Trophoblast cell (in vitro differentiated cells and primary cell): Measurements from ENCODE around the gene COL4A2.

ENCODE experiments used
- DNase-seq, 2 donors: peaks; one replicate each; pipeline ENCODE4 v3.0.0-alpha.2; 2016
- H2AFZ ChIP-seq: 2 replicates; pipeline ENCODE4 v1.6.1; 2013; ENCODE audit warnings: low read length, moderate library complexity, mild to moderate bottlenecking; ENCODE audit not compliant: insufficient read depth, poor library complexity
- H2AK5ac ChIP-seq: 2 replicates; pipeline ENCODE4 v1.6.1; 2013; ENCODE audit warnings: mild to moderate bottlenecking, low read length
- H2BK120ac ChIP-seq: 2 replicates; pipeline ENCODE4 v1.6.1; 2013; ENCODE audit warnings: low read length, mild to moderate bottlenecking, moderate library complexity; ENCODE audit not compliant: insufficient read depth, poor library complexity
- H2BK12ac ChIP-seq: 2 replicates; pipeline ENCODE4 v1.6.1; 2013; ENCODE audit warnings: mild to moderate bottlenecking, low read length, moderate library complexity
- H2BK5ac ChIP-seq: 2 replicates; pipeline ENCODE4 v1.6.1; 2013; ENCODE audit warnings: low read length, low read depth, moderate library complexity, mild to moderate bottlenecking; ENCODE audit not compliant: poor library complexity
- H3K14ac ChIP-seq: 2 replicates; pipeline ENCODE4 v1.6.1; 2013; ENCODE audit warnings: mild to moderate bottlenecking, low read length
- H3K18ac ChIP-seq: 2 replicates; pipeline ENCODE4 v1.6.1; 2013; ENCODE audit warnings: mild to moderate bottlenecking, low read length
- H3K23ac ChIP-seq: 2 replicates; pipeline ENCODE4 v1.6.1; 2013; ENCODE audit warnings: low read length
- H3K27ac ChIP-seq: 2 replicates; pipeline ENCODE4 v1.5.1; 2013; ENCODE audit warnings: low read depth, mild to moderate bottlenecking, inconsistent platforms, low read length, moderate library complexity
- H3K27me3 ChIP-seq: 2 replicates; pipeline ENCODE4 v1.6.1; 2013; ENCODE audit warnings: inconsistent platforms, mild to moderate bottlenecking, low read length, moderate library complexity; ENCODE audit not compliant: insufficient read depth
- H3K36me3 ChIP-seq, 2 experiments: 1 replicate in 1 of 2; 2 replicates in 1 of 2; pipeline ENCODE4 v1.6.1; 2013; ENCODE audit warnings: low read length in 2 of 2, mild to moderate bottlenecking in 2 of 2, moderate library complexity in 1 of 2; ENCODE audit not compliant: insufficient read depth in 2 of 2, control insufficient read depth in 1 of 2
- H3K4ac ChIP-seq: 2 replicates; pipeline ENCODE4 v1.6.1; 2013; ENCODE audit warnings: low read depth, mild to moderate bottlenecking, low read length, moderate library complexity
- H3K4me1 ChIP-seq, 2 experiments: 1 replicate in 1 of 2; 2 replicates in 1 of 2; pipeline ENCODE4 v1.6.1; 2013; ENCODE audit warnings: low read length in 2 of 2, mild to moderate bottlenecking in 2 of 2, moderate library complexity in 1 of 2; ENCODE audit not compliant: insufficient read depth in 2 of 2, control insufficient read depth in 1 of 2
- H3K4me2 ChIP-seq: 2 replicates; pipeline ENCODE4 v1.6.1; 2013; ENCODE audit warnings: inconsistent platforms, mild to moderate bottlenecking, low read length, moderate library complexity
- H3K4me3 ChIP-seq: 2 replicates; pipeline ENCODE4 v1.5.1; 2013; ENCODE audit warnings: mild to moderate bottlenecking, low read depth, low read length, inconsistent platforms
- H3K79me1 ChIP-seq: one replicate; pipeline ENCODE4 v1.6.1; 2013; ENCODE audit warnings: low read length
- H3K79me2 ChIP-seq: 2 replicates; pipeline ENCODE4 v1.6.1; 2013; ENCODE audit warnings: low read length, mild to moderate bottlenecking; ENCODE audit not compliant: control insufficient read depth, insufficient read depth, poor library complexity
- H3K9ac ChIP-seq: 2 replicates; pipeline ENCODE4 v1.6.1; 2013; ENCODE audit warnings: mild to moderate bottlenecking, low read length
- H3K9me3 ChIP-seq: 2 replicates; pipeline ENCODE4 v1.6.1; 2013; ENCODE audit warnings: low read depth, mild to moderate bottlenecking, control low read depth, inconsistent platforms, low read length; ENCODE audit not compliant: insufficient read depth
- H4K12ac ChIP-seq: 2 replicates; pipeline ENCODE4 v1.6.1; 2013; ENCODE audit warnings: low read depth, mild to moderate bottlenecking, low read length, moderate library complexity
- H4K8ac ChIP-seq: 2 replicates; pipeline ENCODE4 v1.6.1; 2013; ENCODE audit warnings: low read depth, mild to moderate bottlenecking, low read length, moderate library complexity
- H4K91ac ChIP-seq: one replicate; pipeline ENCODE4 v1.6.1; 2013; ENCODE audit warnings: low read depth, mild to moderate bottlenecking, low read length, moderate library complexity
- WGBS: extraction: QIAGEN DNeasy Blood & Tissue Kit; methylation state at CpG from one replicate; pipeline ENCODE4 v1.1.7; 2013; ENCODE audit warnings: missing lambda C conversion rate; ENCODE audit not compliant: insufficient read length, insufficient coverage; ENCODE audit errors: extremely low coverage; 5-methylcytosine and 5-hydroxymethylcytosine counted together

The COL4A2 gene

GRCh38 chr13:110549795-110550160 is 242.7 kb downstream of the COL4A2 start:
- WGBS = no CpG with 5 or more reads among the region's 11 CpGs

GRCh38 chr13:110551284-110551683 is 244.2 kb downstream of the COL4A2 start:
- H3K79me1 ChIP-seq = peaks cover 41% of the 10 kb centered on the region
- H2AK5ac ChIP-seq = no peak overlapping the region
- H3K9me3 ChIP-seq = no peaks in the 10 kb centered on the region
- H3K4me2 ChIP-seq = no peak overlapping the region
- peaks cover 45 to 52% of the 10 kb centered on the region in 2 experiments for H3K4me1 ChIP-seq
- peaks cover 3 to 12% of the 10 kb centered on the region in 2 experiments for H3K36me3 ChIP-seq
- peak overlapping the region; percentile 9 for H3K4ac ChIP-seq
- H2BK120ac ChIP-seq = no peak overlapping the region
- H3K18ac ChIP-seq = peak overlapping the region; percentile 63
- no peak overlapping the region for H3K14ac ChIP-seq
- peaks cover 19% of the 10 kb centered on the region for H3K79me2 ChIP-seq
- no peak overlapping the region for H3K27ac ChIP-seq
- no peak overlapping the region for H4K12ac ChIP-seq
- no peak overlapping the region for H4K8ac ChIP-seq
- no peak overlapping the region for H3K4me3 ChIP-seq
- no peak overlapping the region for H2BK5ac ChIP-seq
- no peak overlapping the region for H3K23ac ChIP-seq
- H3K27me3 ChIP-seq = no peaks in the 10 kb centered on the region
- WGBS = no CpG with 5 or more reads among the region's 11 CpGs
- DNase-seq = no peak
- H3K9ac ChIP-seq = no peak overlapping the region
- H4K91ac ChIP-seq = no peak overlapping the region
- H2AFZ ChIP-seq = no peak overlapping the region
- H2BK12ac ChIP-seq = peak overlapping the region; percentile 67

More at GRCh38 chr13:110549795-110550160, 242.7 kb downstream of the COL4A2 start:
- Histone ChIP-seq H2BK5ac (peak overlapping the region; percentile 63), H3K4ac (peak overlapping the region; percentile 61), H3K23ac (no peak overlapping the region), H3K4me2 (no peak overlapping the region), H3K9ac (no peak overlapping the region), H4K12ac (no peak overlapping the region), H2AFZ (no peak overlapping the region), H2BK120ac (peak overlapping the region; percentile 89), H4K91ac (peak overlapping the region; percentile 91), H3K79me1 (peaks cover 38% of the 10 kb centered on the region), H3K27me3 (no peaks in the 10 kb centered on the region), H4K8ac (peak overlapping the region; percentile 75), H3K27ac (peak overlapping the region; percentile 83), H2AK5ac (peak overlapping the region; percentile 67), H3K4me3 (no peak overlapping the region), H3K79me2 (peaks cover 13% of the 10 kb centered on the region), H3K4me1 (peaks cover 38 to 45% of the 10 kb centered on the region in 2 experiments), H3K14ac (peak overlapping the region; percentile 91), H3K36me3 (peaks cover 3 to 6% of the 10 kb centered on the region in 2 experiments), H2BK12ac (peak overlapping the region; percentile 85), H3K9me3 (no peaks in the 10 kb centered on the region), H3K18ac (peak overlapping the region; percentile 97)
- no peak for DNase-seq

GRCh38 chr13:110552767-110553166 is 245.7 kb downstream of the COL4A2 start:
- no peak for DNase-seq
- no peak overlapping the region for H3K14ac ChIP-seq
- peaks cover 2% of the 10 kb centered on the region for H3K9me3 ChIP-seq
- H2AFZ ChIP-seq = no peak overlapping the region
- H2BK12ac ChIP-seq = peak overlapping the region; percentile 21
- H3K79me1 ChIP-seq = peaks cover 33% of the 10 kb centered on the region
- H3K27ac ChIP-seq = no peak overlapping the region
- no peak overlapping the region for H4K91ac ChIP-seq
- no peak overlapping the region for H3K23ac ChIP-seq
- no peak overlapping the region for H4K8ac ChIP-seq
- no CpG with 5 or more reads among the region's 9 CpGs for WGBS
- H3K4me3 ChIP-seq = no peak overlapping the region
- peak overlapping the region; percentile 77 for H3K4ac ChIP-seq
- no peak overlapping the region for H4K12ac ChIP-seq
- H3K9ac ChIP-seq = no peak overlapping the region
- no peak overlapping the region for H3K18ac ChIP-seq
- H3K27me3 ChIP-seq = no peaks in the 10 kb centered on the region
- H3K4me1 ChIP-seq = peaks cover 43 to 50% of the 10 kb centered on the region in 2 experiments
- H3K4me2 ChIP-seq = no peak overlapping the region
- peaks cover 13 to 21% of the 10 kb centered on the region in 2 experiments for H3K36me3 ChIP-seq
- H2AK5ac ChIP-seq = no peak overlapping the region
- H2BK120ac ChIP-seq = no peak overlapping the region
- no peak overlapping the region for H2BK5ac ChIP-seq
- H3K79me2 ChIP-seq = peaks cover 21% of the 10 kb centered on the region

- H2BK12ac ChIP-seq = no peak overlapping the region
- H2AFZ ChIP-seq = no peak overlapping the region
Measured at GRCh38 chr13:110553417-110553816, 246.3 kb downstream of the COL4A2 start.

More at GRCh38 chr13:110553417-110553816, 246.3 kb downstream of the COL4A2 start:
- H2AK5ac ChIP-seq = no peak overlapping the region
- H3K4me3 ChIP-seq = no peak overlapping the region
- H3K4me1 ChIP-seq = peaks cover 42 to 52% of the 10 kb centered on the region in 2 experiments
- H3K14ac ChIP-seq = no peak overlapping the region
- peaks cover 32% of the 10 kb centered on the region for H3K79me1 ChIP-seq
- H3K27me3 ChIP-seq = no peaks in the 10 kb centered on the region
- no peak overlapping the region for H3K23ac ChIP-seq
- no peak overlapping the region for H3K18ac ChIP-seq
- no peak overlapping the region for H3K9ac ChIP-seq
- no peak overlapping the region for H2BK120ac ChIP-seq
- no peak overlapping the region for H4K8ac ChIP-seq
- no peak for DNase-seq
- H3K4ac ChIP-seq = peak overlapping the region; percentile 57
- peaks cover 16 to 24% of the 10 kb centered on the region in 2 experiments for H3K36me3 ChIP-seq
- WGBS = no CpG with 5 or more reads among the region's 4 CpGs
- no peak overlapping the region for H3K4me2 ChIP-seq
- H2BK5ac ChIP-seq = no peak overlapping the region
- H3K9me3 ChIP-seq = peaks cover 2% of the 10 kb centered on the region
- H3K27ac ChIP-seq = no peak overlapping the region
- H3K79me2 ChIP-seq = peaks cover 25% of the 10 kb centered on the region
- no peak overlapping the region for H4K12ac ChIP-seq
- H4K91ac ChIP-seq = no peak overlapping the region
